K562 (cell line): ENCODE measurements around the gene RALGPS1. TPM values are rescaled to one million over a fixed set of nuclear protein-coding genes. Genes with fewer than 3 reads are reported as not detected.

Source experiments
- ATAC-seq: fragments of 200-7000 bp; cut with Tn5 transposase; 3 replicates; pipeline ENCODE4 v1.9.1; 2020; ENCODE audit warnings: moderate library complexity
- BruUV-seq: library from RNA; stranded (reverse); fragments of 400-500 nt; replicated peaks from 2 replicates; lab custom pipeline; 2021; lab: Mats Ljungman, UMichigan
- CTCF ChIA-PET: fragments of 300-600 bp; formaldehyde crosslinking; extraction: SDS; loops from one replicate; lab custom pipeline; 2021; ENCODE audit warnings: low intra/inter-chr PET ratio; lab: Yijun Ruan, JAX
- POLR2A ChIA-PET: fragments of 300-600, 350-650 bp; sonication (Branson Sonifier 250); formaldehyde crosslinking; extraction: SDS; loops from one replicate; lab custom pipeline; 2021; ENCODE audit warnings: antibody characterized with exemption, inconsistent platforms; lab: Yijun Ruan, JAX
- DNase-seq, 4 experiments: peaks; one replicate each; pipeline versions ENCODE4 v3.0.0 to v3.0.0-alpha.2; 2011 to 2018; ENCODE audit warnings: low spot score in 3 of 4, mixed read lengths in 3 of 4; ENCODE audit errors: extremely low read depth in 1 of 4
- FAIRE-seq: peaks from 2 replicates; lab custom pipeline; 2011; peaks lifted over from hg19 to GRCh38; lab: Jason Lieb, UNC
- H2AFZ ChIP-seq: 2 replicates; pipeline ENCODE4 v1.6.0; 2011; ENCODE audit warnings: low read depth, low read length, control low read depth, inconsistent platforms
- H3K27ac ChIP-seq: fragments of 200-600 bp; 3 replicates; pipeline ENCODE4 v1.8.0; 2011; ENCODE audit warnings: low read depth, mild to moderate bottlenecking, control low read depth, inconsistent platforms, low read length, moderate library complexity, mixed read lengths; ENCODE audit errors: extremely low read depth
- H3K27me3 ChIP-seq, 2 experiments: fragments of 300-600 bp in 1 of 2; 2 replicates in 1 of 2; 3 replicates in 1 of 2; pipeline versions ENCODE4 v1.6.0 to v1.8.0; 2011; ENCODE audit warnings: inconsistent platforms in 2 of 2, low read length in 2 of 2, mild to moderate bottlenecking in 1 of 2, mixed read lengths in 1 of 2, moderate library complexity in 1 of 2; ENCODE audit not compliant: control insufficient read depth in 2 of 2, insufficient read depth in 2 of 2
- H3K36me3 ChIP-seq: fragments of 300-600 bp; 3 replicates; pipeline ENCODE4 v1.8.0; 2011; ENCODE audit warnings: mild to moderate bottlenecking, low read length, inconsistent platforms; ENCODE audit not compliant: control insufficient read depth, insufficient read depth
- H3K4me1 ChIP-seq, 2 experiments: fragments of 200-600 bp in 1 of 2; replicated peaks in 1 of 2; 2 replicates in 1 of 2; 3 replicates in 1 of 2; pipeline versions ENCODE4 v1.5.1 to v1.8.0; 2011; ENCODE audit warnings: inconsistent platforms in 2 of 2, low read length in 2 of 2, mild to moderate bottlenecking in 1 of 2, mixed read lengths in 1 of 2, moderate library complexity in 1 of 2; ENCODE audit not compliant: control insufficient read depth in 2 of 2, insufficient read depth in 2 of 2
- H3K4me2 ChIP-seq: 2 replicates; pipeline ENCODE4 v1.6.1; 2011; ENCODE audit warnings: low read length, control low read depth, inconsistent platforms, mixed read lengths; ENCODE audit not compliant: insufficient read depth
- H3K4me3 ChIP-seq: fragments of 200-600 bp; sonication (generic), shearing (Covaris generic); 2 replicates; pipeline ENCODE4 v1.5.1; 2016; ENCODE audit warnings: control low read depth, inconsistent platforms
- H3K79me2 ChIP-seq: fragments of 200-600 bp; 3 replicates; pipeline ENCODE4 v1.8.0; 2011; ENCODE audit warnings: low read length, inconsistent platforms; ENCODE audit not compliant: control insufficient read depth, insufficient read depth
- H3K9ac ChIP-seq, 2 experiments: 2 replicates each; pipeline versions ENCODE4 v1.6.0 to v1.6.1; 2011; ENCODE audit warnings: low read depth in 2 of 2, low read length in 2 of 2, control low read depth in 1 of 2, inconsistent platforms in 1 of 2, mild to moderate bottlenecking in 1 of 2, mixed read lengths in 1 of 2; ENCODE audit not compliant: insufficient read depth in 1 of 2
- H3K9me1 ChIP-seq: one replicate; pipeline ENCODE4 v1.6.0; 2011; ENCODE audit warnings: inconsistent platforms, mild to moderate bottlenecking, low read length, moderate library complexity; ENCODE audit not compliant: control insufficient read depth, insufficient read depth
- H3K9me3 ChIP-seq: replicated peaks from 2 replicates; pipeline ENCODE4 v1.5.1; 2011; ENCODE audit warnings: low read depth, low read length, inconsistent platforms; ENCODE audit not compliant: control insufficient read depth, insufficient read depth
- H4K20me1 ChIP-seq: replicated peaks from 2 replicates; pipeline ENCODE4 v1.6.1; 2011; ENCODE audit warnings: low read length, inconsistent platforms, mixed read lengths; ENCODE audit not compliant: control insufficient read depth, insufficient read depth
- C11orf30 ChIP-seq: fragments of 450-650 bp; IDR thresholded peaks from 2 replicates; pipeline ENCODE4 v1.6.1; 2016; ENCODE audit warnings: low read depth, mild to moderate bottlenecking
- CTCF ChIP-seq, 3 experiments: IDR thresholded peaks in 2 of 3; conservative IDR thresholded peaks in 1 of 3; 2 replicates each; pipeline ENCODE4 v1.5.1; 2011 to 2012; ENCODE audit warnings: low read length in 3 of 3, mild to moderate bottlenecking in 3 of 3, control low read depth in 2 of 3, improper control_type of control experiment in 1 of 3, inconsistent platforms in 1 of 3, low read depth in 1 of 3, mixed read lengths in 1 of 3, moderate library complexity in 1 of 3; ENCODE audit not compliant: insufficient read depth in 2 of 3
- WGBS: fragments of 100-300 bp; shearing (Covaris generic); methylation state at CpG from one replicate; pipeline ENCODE4 v1.1.6; 2016; ENCODE audit warnings: low coverage, mixed read lengths; ENCODE audit not compliant: insufficient coverage; ENCODE audit errors: missing lambda C conversion rate; 5-methylcytosine and 5-hydroxymethylcytosine counted together
- in situ Hi-C: fragments of 300-500 bp; cut with MboI; formaldehyde crosslinking; loops from 4 replicates; pipeline ENCODE4 v1.15.0; 2018; ENCODE audit warnings: inconsistent platforms, mixed read lengths
- intact Hi-C: fragments of 100-400 bp; cut with micrococcal nuclease; formaldehyde crosslinking; loops from 2 replicates; pipeline ENCODE4 v1.14.2; 2022
- polyA plus RNA-seq, 8 experiments: library from polyadenylated mRNA; depleted of rRNA in 4 of 8; stranded (reverse) in 5 of 8; unstranded in 3 of 8; fragments of >200 nt; fragmentation: Nextera tagmentation in 2 of 8; fragmentation: Illumina TruSeq in 1 of 8; extraction: Ambion mirVana in 2 of 8; extraction: Trizol in 1 of 8; gene quantifications; 2 replicates each; pipeline versions ENCODE4 v1.2.1 to v1.2.3, GENCODE V29; 2011 to 2014; ENCODE audit warnings: inconsistent platforms in 1 of 8, missing spikeins in 1 of 8
- total RNA-seq, 7 experiments: library from RNA; depleted of rRNA in 6 of 7; stranded (reverse); fragments of >200 nt in 6 of 7; fragmentation: Illumina TruSeq in 2 of 7; extraction: Trizol in 2 of 7; gene quantifications; 2 replicates each; pipeline versions ENCODE4 v1.2.1 to v1.2.3, GENCODE V29; 2011 to 2021; ENCODE audit warnings: low replicate concordance in 1 of 7

RALGPS1 gene
- total and polyA plus RNA-seq, 9 of the 15 experiments (the other 6 are each of a cell fraction or from before 2014, with no cell fraction given): 0.04 to 2.6 (median 1.5) TPM

- intact Hi-C loops: no loop called here
- Histone ChIP-seq H3K4me1 (peaks cover 18 to 22% of the 10 kb centered on the region in 2 experiments; a peak in 4 of 5 replicates), H3K27ac (no peak overlapping the region), H2AFZ (no peak overlapping the region), H3K36me3 (no peaks in the 10 kb centered on the region), H3K9me3 (no peaks in the 10 kb centered on the region), H4K20me1 (peaks cover 11% of the 10 kb centered on the region; the same call in 1 of the 2 replicates), H3K4me3 (no peak overlapping the region), H3K27me3 (peaks cover 18 to 76% of the 10 kb centered on the region in 2 experiments; a peak in 4 of 5 replicates), H3K9ac (no peak overlapping the region; a peak in 1 of 4 replicates), H3K9me1 (no peaks in the 10 kb centered on the region), H3K4me2 (no peak overlapping the region), H3K79me2 (no peaks in the 10 kb centered on the region)
- 6% methylated on average over 19 of the region's 20 CpGs for WGBS
- no peak for DNase-seq
- TF ChIP-seq C11orf30: no peak
- TF ChIP-seq CTCF (IDR thresholded peaks at IDR 0.05 in 2 of 3, conservative IDR thresholded peaks at IDR 0.05 in 1 of 3; ENCODE audit: insufficient read depth in 2 of 3, low read depth in 1 of 3, low read length in 3 of 3): peak in 1 of 3 experiments; percentile 7; a peak in 1 of 6 replicates
- no TSS peak for BruUV-seq
- ATAC-seq: no peak
- ChIA-PET POLR2A (interaction anchor here (0.6 to 1.5 kb wide), 7 partner anchors 8 to 240 kb away, joined by 3 to 6 read pairs (median 4); partner anchors contain the start of genes LRSAM1 and RPL12), CTCF (no interaction called here)
- in situ Hi-C loops: loop anchor here (10.0 kb wide), 1 partner anchor 714 kb away; no protein-coding TSS in a partner anchor
- no peak for FAIRE-seq
Measured at GRCh38 chr9:127210851-127211730, 296.5 kb downstream of the RALGPS1 start.
